Astrocyte (in vitro differentiated cells and primary cell): Measurements from ENCODE around the gene ADGRG2. TPM values are rescaled to one million over a fixed set of nuclear protein-coding genes. Genes with fewer than 3 reads are reported as not detected.

Experiments used
- DNase-seq: peaks from one replicate; pipeline ENCODE4 v3.0.0-alpha.2; 2010; ENCODE audit warnings: low read depth
- FAIRE-seq: peaks from 2 replicates; lab custom pipeline; 2011; peaks lifted over from hg19 to GRCh38; lab: Jason Lieb, UNC
- H2AFZ ChIP-seq: 2 replicates; pipeline ENCODE4 v1.6.0; 2012; ENCODE audit warnings: low read depth, low read length, inconsistent platforms
- H3K27ac ChIP-seq: 2 replicates; pipeline ENCODE4 v1.5.1; 2011; ENCODE audit warnings: low read depth, low read length, inconsistent platforms
- H3K27me3 ChIP-seq: 2 replicates; pipeline ENCODE4 v1.6.0; 2011; ENCODE audit warnings: low read length, inconsistent platforms; ENCODE audit not compliant: insufficient read depth
- H3K36me3 ChIP-seq: 2 replicates; pipeline ENCODE4 v1.5.1; 2011; ENCODE audit warnings: low read length, inconsistent platforms; ENCODE audit not compliant: insufficient read depth
- H3K4me1 ChIP-seq: 2 replicates; pipeline ENCODE4 v1.5.1; 2011; ENCODE audit warnings: low read length, inconsistent platforms; ENCODE audit not compliant: insufficient read depth
- H3K4me2 ChIP-seq: 2 replicates; pipeline ENCODE4 v1.6.0; 2012; ENCODE audit warnings: low read length, inconsistent platforms
- H3K4me3 ChIP-seq: 2 replicates; pipeline ENCODE4 v1.5.1; 2011; ENCODE audit warnings: low read depth, mild to moderate bottlenecking, low read length, inconsistent platforms; ENCODE audit not compliant: insufficient read depth
- H3K79me2 ChIP-seq: 2 replicates; pipeline ENCODE4 v1.6.0; 2012; ENCODE audit warnings: mild to moderate bottlenecking, low read length, inconsistent platforms; ENCODE audit not compliant: insufficient read depth
- H3K9ac ChIP-seq: 2 replicates; pipeline ENCODE4 v1.6.0; 2012; ENCODE audit warnings: mild to moderate bottlenecking, low read length, inconsistent platforms
- H3K9me3 ChIP-seq: 2 replicates; pipeline ENCODE4 v1.5.1; 2012; ENCODE audit warnings: low read depth, mild to moderate bottlenecking, low read length, inconsistent platforms; ENCODE audit not compliant: insufficient read depth
- H4K20me1 ChIP-seq: 2 replicates; pipeline ENCODE4 v1.6.0; 2012; ENCODE audit warnings: low read length, inconsistent platforms; ENCODE audit not compliant: insufficient read depth
- H3K27ac Mint-ChIP-seq: one replicate; pipeline ENCODE4 v1.8.0; 2021; ENCODE audit warnings: mild to moderate bottlenecking, mixed read lengths; ENCODE audit not compliant: unreplicated experiment
- H3K27me3 Mint-ChIP-seq: one replicate; pipeline ENCODE4 v1.8.0; 2021; ENCODE audit warnings: low read depth, mixed read lengths; ENCODE audit not compliant: unreplicated experiment
- H3K36me3 Mint-ChIP-seq: one replicate; pipeline ENCODE4 v1.8.0; 2021; ENCODE audit warnings: low read depth, mixed read lengths; ENCODE audit not compliant: unreplicated experiment
- H3K4me1 Mint-ChIP-seq: one replicate; pipeline ENCODE4 v1.8.0; 2021; ENCODE audit warnings: low read depth, mixed read lengths; ENCODE audit not compliant: unreplicated experiment
- H3K4me3 Mint-ChIP-seq: one replicate; pipeline ENCODE4 v1.8.0; 2021; ENCODE audit warnings: mild to moderate bottlenecking, moderate library complexity, mixed read lengths; ENCODE audit not compliant: unreplicated experiment
- H3K9me3 Mint-ChIP-seq: one replicate; pipeline ENCODE4 v1.8.0; 2021; ENCODE audit warnings: mild to moderate bottlenecking, mixed read lengths; ENCODE audit not compliant: unreplicated experiment
- EZH2 ChIP-seq: IDR thresholded peaks from 2 replicates; pipeline ENCODE4 v1.6.1; 2012; ENCODE audit warnings: mild to moderate bottlenecking, low read length, inconsistent platforms; ENCODE audit not compliant: insufficient read depth
- total RNA-seq: library from RNA; stranded (reverse); gene quantifications from 2 replicates; pipeline ENCODE4 v1.2.1, GENCODE V29; 2021
- TF ChIP-seq, protein P1 (sequence below): IDR thresholded peaks from 2 replicates; pipeline ENCODE4 v1.5.1; 2011; ENCODE audit warnings: low read depth, mild to moderate bottlenecking, inconsistent platforms, low read length, moderate library complexity; ENCODE audit not compliant: insufficient read depth

Gene ADGRG2
- total RNA-seq, 1 donor from 2014 or later: 0.09 TPM

DNA sequence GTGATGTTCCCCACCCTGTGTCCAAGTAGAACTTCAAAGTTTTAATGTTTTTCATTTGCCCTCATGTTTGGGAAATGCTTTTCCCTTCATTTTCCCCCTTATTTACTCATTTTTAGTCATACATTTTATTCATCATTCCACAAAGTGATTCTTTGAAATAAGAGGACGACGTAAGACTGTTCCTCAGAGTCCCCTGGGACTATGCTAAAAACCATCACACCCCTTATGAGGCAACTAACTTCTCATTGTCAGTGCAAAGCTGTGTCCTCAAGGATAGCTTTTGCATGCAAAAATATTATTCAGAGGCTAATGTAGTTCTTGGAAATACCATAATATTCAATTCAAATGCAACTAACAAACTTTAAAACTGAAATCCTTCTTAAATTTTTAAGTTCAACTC lies 14.8 kb upstream of the ADGRG2 start:
- no peak overlapping the region for H3K4me2 ChIP-seq
- no peaks in the 10 kb centered on the region for H3K9me3 ChIP-seq
- H3K27me3 ChIP-seq: no peaks in the 10 kb centered on the region
- H3K36me3 Mint-ChIP-seq: no peaks in the 10 kb centered on the region
- TF ChIP-seq, protein P1, sequence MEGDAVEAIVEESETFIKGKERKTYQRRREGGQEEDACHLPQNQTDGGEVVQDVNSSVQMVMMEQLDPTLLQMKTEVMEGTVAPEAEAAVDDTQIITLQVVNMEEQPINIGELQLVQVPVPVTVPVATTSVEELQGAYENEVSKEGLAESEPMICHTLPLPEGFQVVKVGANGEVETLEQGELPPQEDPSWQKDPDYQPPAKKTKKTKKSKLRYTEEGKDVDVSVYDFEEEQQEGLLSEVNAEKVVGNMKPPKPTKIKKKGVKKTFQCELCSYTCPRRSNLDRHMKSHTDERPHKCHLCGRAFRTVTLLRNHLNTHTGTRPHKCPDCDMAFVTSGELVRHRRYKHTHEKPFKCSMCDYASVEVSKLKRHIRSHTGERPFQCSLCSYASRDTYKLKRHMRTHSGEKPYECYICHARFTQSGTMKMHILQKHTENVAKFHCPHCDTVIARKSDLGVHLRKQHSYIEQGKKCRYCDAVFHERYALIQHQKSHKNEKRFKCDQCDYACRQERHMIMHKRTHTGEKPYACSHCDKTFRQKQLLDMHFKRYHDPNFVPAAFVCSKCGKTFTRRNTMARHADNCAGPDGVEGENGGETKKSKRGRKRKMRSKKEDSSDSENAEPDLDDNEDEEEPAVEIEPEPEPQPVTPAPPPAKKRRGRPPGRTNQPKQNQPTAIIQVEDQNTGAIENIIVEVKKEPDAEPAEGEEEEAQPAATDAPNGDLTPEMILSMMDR: no peak
- TF ChIP-seq EZH2: no peak
- no peaks in the 10 kb centered on the region for H3K36me3 ChIP-seq
- H3K79me2 ChIP-seq: no peaks in the 10 kb centered on the region
- H3K27me3 Mint-ChIP-seq: no peaks in the 10 kb centered on the region
- no peak for DNase-seq
- H3K9me3 Mint-ChIP-seq: no peaks in the 10 kb centered on the region
- H3K4me1 ChIP-seq: no peaks in the 10 kb centered on the region
- H3K4me3 Mint-ChIP-seq: no peak overlapping the region
- H3K4me1 Mint-ChIP-seq: no peaks in the 10 kb centered on the region
- H3K9ac ChIP-seq: no peak overlapping the region
- no peaks in the 10 kb centered on the region for H4K20me1 ChIP-seq
- H3K27ac ChIP-seq: no peak overlapping the region
- no peak for FAIRE-seq
- H3K27ac Mint-ChIP-seq: no peak overlapping the region
- no peak overlapping the region for H3K4me3 ChIP-seq
- H2AFZ ChIP-seq: no peak overlapping the region

DNA sequence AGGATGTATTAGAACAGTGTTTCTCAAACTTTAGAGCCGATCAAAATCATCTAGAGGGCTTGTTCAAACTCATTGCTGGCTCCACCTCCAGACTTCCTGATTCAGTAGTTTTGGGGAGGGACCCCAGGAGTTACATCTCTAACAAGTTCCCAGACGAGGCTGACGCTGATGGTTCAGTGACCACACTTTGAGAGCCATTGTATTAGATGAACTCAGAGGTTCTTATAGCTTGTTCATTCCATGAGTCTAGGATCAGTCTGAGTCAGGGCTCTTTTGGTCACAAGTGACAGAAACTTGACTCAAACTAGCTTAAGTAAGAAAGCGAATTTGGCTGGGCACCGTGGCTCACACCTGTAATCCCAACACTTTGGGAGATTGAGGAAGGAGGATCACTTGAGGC lies 11.5 kb upstream of the ADGRG2 start:
- H3K4me1 Mint-ChIP-seq: no peaks in the 10 kb centered on the region
- FAIRE-seq (peak; percentile 67), DNase-seq (no peak)
- H3K27ac Mint-ChIP-seq: no peak overlapping the region
- no peaks in the 10 kb centered on the region for H4K20me1 ChIP-seq
- no peak overlapping the region for H2AFZ ChIP-seq
- no peak overlapping the region for H3K4me3 ChIP-seq
- H3K9ac ChIP-seq: no peak overlapping the region
- no peak overlapping the region for H3K4me2 ChIP-seq
- no peak overlapping the region for H3K27ac ChIP-seq
- H3K27me3 ChIP-seq: no peaks in the 10 kb centered on the region
- no peaks in the 10 kb centered on the region for H3K36me3 Mint-ChIP-seq
- H3K36me3 ChIP-seq: no peaks in the 10 kb centered on the region
- H3K4me1 ChIP-seq: no peaks in the 10 kb centered on the region
- no peaks in the 10 kb centered on the region for H3K9me3 Mint-ChIP-seq
- TF ChIP-seq, protein P1: no peak
- no peak for TF ChIP-seq EZH2
- H3K4me3 Mint-ChIP-seq: no peak overlapping the region
- peaks cover 2% of the 10 kb centered on the region for H3K27me3 Mint-ChIP-seq
- no peaks in the 10 kb centered on the region for H3K9me3 ChIP-seq
- no peaks in the 10 kb centered on the region for H3K79me2 ChIP-seq

DNA sequence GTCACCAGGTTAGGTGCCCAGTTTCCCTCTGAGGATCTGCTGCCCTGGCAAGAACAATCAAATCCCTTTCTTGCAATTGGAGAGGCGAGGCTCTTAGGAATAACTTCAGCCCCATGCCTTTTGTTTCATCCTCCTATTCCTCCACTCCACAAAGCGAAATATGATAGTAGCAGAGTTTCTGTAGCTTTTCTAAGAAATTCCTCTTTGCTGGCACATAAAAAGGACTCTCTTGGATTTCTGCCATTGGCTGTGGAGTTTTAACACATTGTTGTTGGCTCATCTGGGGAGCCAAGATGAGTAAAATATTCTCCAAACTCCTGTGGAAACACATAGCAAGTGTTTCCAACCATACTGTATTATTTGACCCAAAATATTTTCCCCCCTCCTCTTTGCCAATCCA lies 11.0 kb upstream of the ADGRG2 start:
- Histone ChIP-seq H3K9me3 (no peaks in the 10 kb centered on the region), H3K36me3 (no peaks in the 10 kb centered on the region), H4K20me1 (no peaks in the 10 kb centered on the region), H3K4me3 (no peak overlapping the region), H3K4me2 (no peak overlapping the region), H3K27ac (no peak overlapping the region), H2AFZ (no peak overlapping the region), H3K79me2 (no peaks in the 10 kb centered on the region), H3K4me1 (no peaks in the 10 kb centered on the region), H3K27me3 (no peaks in the 10 kb centered on the region), H3K9ac (no peak overlapping the region)
- H3K27ac Mint-ChIP-seq: no peak overlapping the region
- DNase-seq: no peak
- TF ChIP-seq, protein P1: no peak
- TF ChIP-seq EZH2: no peak
- no peaks in the 10 kb centered on the region for H3K36me3 Mint-ChIP-seq
- peaks cover 2% of the 10 kb centered on the region for H3K27me3 Mint-ChIP-seq
- H3K4me1 Mint-ChIP-seq: no peaks in the 10 kb centered on the region
- no peak overlapping the region for H3K4me3 Mint-ChIP-seq
- no peak for FAIRE-seq
- no peaks in the 10 kb centered on the region for H3K9me3 Mint-ChIP-seq
